SU-DHL-6 (cell line): ENCODE data around the gene MPRIP.

Experiments used
- EZH2phosphoT487 ChIP-seq: fragments of 200-600 bp; sonication (generic), shearing (Covaris generic); conservative IDR thresholded peaks from 2 replicates; pipeline ENCODE4 v1.6.1; 2018; ENCODE audit warnings: mild to moderate bottlenecking, antibody characterized with exemption, low read length, moderate library complexity, mixed read lengths
- TF ChIP-seq, protein P1 (sequence below): fragments of 200-600 bp; sonication (generic); IDR thresholded peaks from one replicate; pipeline ENCODE4 v1.5.1; 2017; ENCODE audit warnings: antibody characterized with exemption, mild to moderate bottlenecking, low read length, moderate library complexity; ENCODE audit not compliant: insufficient read depth, poor library complexity, severe bottlenecking

DNA sequence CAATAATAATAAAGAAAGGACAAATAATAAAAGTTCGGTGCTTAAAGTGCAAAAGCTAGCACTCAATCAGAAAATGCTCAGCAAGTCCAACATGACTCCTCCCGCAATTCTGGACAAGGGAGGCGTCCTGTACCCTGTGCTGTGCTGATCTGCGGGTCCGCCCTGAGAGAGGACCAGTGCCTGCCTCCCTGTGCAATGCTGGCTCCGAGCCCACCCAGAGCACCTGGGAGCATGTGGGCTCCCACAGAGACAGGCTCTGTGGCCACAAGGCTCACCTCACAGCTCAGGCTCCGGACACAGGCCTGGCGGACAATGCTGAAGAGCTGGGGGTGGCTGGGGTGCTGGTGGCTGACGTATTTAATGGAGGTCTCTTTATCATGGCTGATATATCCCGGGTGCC, 183.6 kb downstream of the MPRIP start:
- TF ChIP-seq, protein P1, sequence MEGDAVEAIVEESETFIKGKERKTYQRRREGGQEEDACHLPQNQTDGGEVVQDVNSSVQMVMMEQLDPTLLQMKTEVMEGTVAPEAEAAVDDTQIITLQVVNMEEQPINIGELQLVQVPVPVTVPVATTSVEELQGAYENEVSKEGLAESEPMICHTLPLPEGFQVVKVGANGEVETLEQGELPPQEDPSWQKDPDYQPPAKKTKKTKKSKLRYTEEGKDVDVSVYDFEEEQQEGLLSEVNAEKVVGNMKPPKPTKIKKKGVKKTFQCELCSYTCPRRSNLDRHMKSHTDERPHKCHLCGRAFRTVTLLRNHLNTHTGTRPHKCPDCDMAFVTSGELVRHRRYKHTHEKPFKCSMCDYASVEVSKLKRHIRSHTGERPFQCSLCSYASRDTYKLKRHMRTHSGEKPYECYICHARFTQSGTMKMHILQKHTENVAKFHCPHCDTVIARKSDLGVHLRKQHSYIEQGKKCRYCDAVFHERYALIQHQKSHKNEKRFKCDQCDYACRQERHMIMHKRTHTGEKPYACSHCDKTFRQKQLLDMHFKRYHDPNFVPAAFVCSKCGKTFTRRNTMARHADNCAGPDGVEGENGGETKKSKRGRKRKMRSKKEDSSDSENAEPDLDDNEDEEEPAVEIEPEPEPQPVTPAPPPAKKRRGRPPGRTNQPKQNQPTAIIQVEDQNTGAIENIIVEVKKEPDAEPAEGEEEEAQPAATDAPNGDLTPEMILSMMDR = no peak
- no peak for TF ChIP-seq EZH2phosphoT487
